NT2/D1 (cell line): ENCODE results near the gene DCUN1D4.

Experiments used
- SUZ12 ChIP-seq: IDR thresholded peaks from 2 replicates; pipeline ENCODE4 v1.6.1; 2011; ENCODE audit not compliant: insufficient read length, insufficient read depth; ENCODE audit errors: extremely low read depth
- YY1 ChIP-seq: IDR thresholded peaks from 2 replicates; pipeline ENCODE4 v1.6.1; 2011; ENCODE audit not compliant: insufficient read length, insufficient read depth
- ZNF274 ChIP-seq: IDR thresholded peaks from 2 replicates; pipeline ENCODE4 v1.6.1; 2011; ENCODE audit warnings: mild to moderate bottlenecking, low read depth, low read length

DNA sequence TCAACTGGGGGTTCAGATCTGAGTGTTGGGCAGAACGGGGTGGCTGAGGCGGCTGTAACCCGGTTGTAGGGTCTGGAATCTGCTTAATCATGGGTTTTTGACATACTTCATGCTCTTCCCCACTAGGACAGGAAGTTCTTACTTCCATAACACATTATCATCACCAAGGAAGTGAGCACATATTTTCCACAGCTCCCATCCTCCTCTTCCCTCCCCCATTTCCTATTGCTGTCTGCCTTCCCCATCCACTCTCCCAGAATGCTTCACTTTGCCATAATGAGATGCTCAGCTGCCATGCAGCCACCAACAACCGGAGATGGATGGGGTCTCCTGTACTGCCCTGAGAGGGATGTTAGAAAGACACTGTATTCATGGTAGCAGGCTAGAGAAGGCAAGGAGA is 6.4 kb upstream of the DCUN1D4 start:
- TF ChIP-seq ZNF274 (no peak), SUZ12 (no peak), YY1 (no peak)
